Stimulated activated CD4-positive, alpha-beta T cell treated with anti-CD3 and anti-CD28 coated beads, TNF-alpha, amount 100 ng/mL, for 1 hour (primary cell): ENCODE data around the gene VSIG10L2.
"Not testable (repeated sequence)": the region's sequence is repeated elsewhere in the genome, so short reads cannot be mapped to it uniquely, and the experiment has no call there.

Source experiments
- DNase-seq, 3 donors: peaks; one replicate each; pipeline ENCODE4 v3.0.0-alpha.2; 2020; ENCODE audit warnings: low read depth in 3 of 3, low spot score in 1 of 3

The VSIG10L2 gene

DNA sequence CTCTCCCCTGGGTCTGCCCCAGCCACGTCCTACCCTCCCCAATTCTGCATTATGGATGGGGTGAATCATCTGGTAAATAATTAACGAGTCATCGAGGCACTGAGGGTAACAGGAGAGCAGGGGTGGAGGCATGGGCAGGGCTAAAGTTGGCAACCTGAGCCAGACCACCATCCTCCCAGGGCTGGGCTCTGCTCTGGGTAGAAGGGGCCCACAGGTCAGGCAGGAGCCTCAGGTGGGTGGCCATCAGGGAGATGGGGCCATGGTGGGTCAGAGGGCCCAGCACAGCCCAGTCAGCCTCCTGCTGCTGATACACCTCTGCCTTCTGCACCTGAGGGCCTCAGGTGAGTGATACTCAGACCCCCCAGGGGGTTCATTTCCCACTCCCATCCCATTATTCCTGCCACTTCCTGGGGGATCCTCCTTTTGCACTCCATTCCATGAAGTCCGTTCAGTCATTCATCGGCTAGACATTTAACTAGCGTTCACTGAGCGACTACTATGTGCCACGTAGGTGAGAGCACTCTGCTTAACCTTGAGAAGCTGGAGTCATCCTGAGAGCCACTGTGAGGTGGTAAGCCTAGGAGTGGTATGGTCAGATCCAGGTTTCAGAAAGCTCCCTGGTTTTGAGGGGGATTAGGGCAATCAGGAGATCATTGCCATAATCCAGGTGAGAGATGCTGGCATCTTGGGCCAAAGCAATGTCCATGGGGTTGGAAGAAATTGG lies at the start of gene VSIG10L2:
Gene VSIG10L2 (plus strand): TSS at position 248 of the 724 bp plus-strand sequence. CDS start 12 bp downstream, at position 260.
- DNase-seq = no peak

DNA sequence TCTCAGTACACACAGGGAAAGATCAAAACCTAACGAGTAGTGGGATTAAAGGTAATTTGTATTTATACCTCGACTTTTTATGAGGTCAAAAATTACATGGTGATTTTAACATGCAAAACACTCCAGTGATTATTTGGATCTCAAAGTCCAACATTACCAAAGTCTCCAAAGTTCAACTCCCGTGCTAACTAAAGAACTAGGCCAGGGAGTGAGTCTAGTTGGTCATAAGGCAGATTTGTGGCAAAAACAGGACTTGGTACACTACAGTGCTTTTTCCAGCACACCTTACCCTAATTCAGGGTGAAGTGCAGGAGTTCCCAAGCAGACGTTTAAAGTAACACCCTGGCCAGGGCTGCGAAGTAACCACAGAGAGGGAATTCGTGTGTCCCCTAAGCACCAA lies 44.0 kb upstream of the VSIG10L2 start:
- no peak for DNase-seq

DNA sequence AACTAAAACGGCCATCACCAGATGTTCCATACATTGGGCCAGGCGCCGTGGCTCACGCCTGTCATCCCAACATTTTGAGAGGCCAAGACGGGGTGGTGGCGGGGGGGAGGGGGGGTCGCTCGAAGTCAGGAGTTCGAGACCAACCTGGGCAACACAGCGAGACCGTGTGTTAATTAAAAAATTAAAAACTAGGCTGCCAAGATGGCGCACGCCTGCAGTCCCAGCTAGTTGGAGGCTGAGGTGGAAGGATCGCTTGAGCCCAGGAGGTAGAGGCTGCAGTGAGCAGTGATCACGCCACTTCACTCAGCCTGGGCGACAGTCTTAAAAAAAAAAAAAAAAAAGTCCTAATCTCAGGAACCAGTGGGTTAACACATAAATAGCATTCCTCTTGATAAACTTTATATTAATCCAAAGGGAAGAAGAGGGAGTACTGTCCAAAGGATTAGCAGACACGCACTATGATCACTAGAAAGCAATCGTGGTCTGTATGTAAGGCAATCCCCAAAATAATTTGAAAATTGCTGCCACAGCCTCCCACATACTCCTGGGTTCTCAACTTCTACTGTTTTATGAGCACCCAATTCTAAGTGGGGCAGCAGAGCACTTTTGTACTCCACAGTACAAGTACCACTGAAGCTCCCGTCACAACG lies 43.4 kb upstream of the VSIG10L2 start:
- no peak for DNase-seq

DNA sequence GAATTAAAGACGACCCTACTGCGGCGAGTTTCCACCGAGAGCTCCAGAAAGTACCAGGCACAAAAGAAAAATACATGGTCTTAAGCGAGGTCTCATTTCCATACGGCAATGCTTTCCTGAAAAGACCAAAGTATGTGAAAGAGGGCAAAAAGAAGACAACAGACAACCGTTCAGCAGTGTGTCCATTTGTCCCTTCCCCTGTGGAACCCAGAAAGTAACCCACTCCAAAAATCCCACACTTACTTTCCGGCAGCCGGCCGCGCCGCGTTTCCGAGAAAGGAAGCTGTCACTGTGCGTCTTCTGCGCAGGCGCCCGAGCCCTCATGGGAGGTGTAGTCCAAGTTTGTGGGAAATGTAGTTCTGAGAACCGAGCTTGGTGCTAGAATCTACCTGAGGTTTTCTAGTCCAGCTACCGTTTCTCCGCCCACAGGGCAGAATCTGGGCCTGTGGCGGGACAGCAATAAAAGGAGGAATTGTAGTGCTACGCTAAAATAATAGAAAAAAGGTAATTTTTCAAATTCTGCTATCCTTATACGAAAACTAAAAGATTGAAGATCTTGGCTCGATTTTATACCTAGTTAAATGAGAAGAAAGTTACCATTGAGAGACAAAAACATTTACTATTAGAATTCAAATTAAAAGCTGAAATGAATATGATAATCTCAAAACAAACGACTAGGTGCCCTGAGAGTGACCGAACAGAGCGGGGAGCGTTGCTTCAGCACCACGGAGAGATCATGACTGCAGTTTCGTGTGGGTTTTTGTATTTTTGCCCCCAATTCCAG lies 42.7 kb upstream of the VSIG10L2 start, which contains the start of gene PUS3:
Gene PUS3 (minus strand): TSS at position 280 of the 784 bp plus-strand sequence. CDS start 6,922 bp downstream, outside the sequence.
- peak; percentile 66 to 80 (median 71) for DNase-seq

DNA sequence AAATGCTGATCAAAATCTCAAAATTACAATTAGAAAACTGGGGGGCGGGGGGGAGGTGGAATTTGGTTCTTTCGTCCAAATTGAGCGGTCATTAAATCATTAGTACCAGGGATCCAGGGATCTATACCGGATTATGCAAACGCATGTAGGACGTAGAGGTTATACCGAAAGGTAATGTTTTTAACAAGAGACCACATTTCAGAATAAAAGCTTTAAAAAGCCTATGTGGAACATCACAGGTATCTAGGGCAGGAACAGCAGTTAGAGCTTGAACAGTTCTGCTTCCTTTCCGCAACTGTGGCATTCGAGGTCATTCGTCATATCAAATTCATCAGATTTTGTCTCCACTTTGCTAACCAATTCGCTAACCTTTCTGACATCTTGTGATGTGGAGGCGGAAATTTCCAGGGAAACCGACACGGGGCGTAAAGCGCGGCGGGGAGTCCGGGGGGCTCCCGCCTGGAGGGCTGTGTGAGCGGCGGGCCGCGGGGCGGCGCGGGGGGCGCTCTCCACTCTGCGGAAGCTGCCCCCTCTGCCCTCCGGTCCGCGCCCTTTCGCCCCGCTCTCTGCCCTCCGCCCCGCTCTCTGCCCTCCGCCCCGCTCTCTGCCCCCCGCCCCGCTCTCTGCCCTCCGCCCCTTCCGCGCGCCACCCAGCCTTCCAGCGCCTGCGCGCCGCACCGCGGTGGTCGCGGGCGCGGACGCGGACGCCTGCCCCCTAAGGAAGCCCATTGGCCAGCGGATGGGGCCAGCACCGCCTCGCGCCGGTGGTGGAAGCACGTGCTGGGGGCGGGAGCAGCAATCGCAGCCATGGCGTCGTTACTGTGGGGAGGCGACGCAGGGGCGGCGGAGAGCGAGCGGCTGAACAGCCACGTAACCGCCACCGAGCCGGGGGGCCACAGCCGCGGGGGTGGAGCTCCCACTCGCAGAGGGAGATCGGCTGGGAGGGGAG lies 41.9 kb upstream of the VSIG10L2 start, which contains the start of gene DDX25:
Gene DDX25 (plus strand): TSS at position 798 of the 949 bp plus-strand sequence. CDS start 10 bp downstream, at position 808.
- DNase-seq = no peak

DNA sequence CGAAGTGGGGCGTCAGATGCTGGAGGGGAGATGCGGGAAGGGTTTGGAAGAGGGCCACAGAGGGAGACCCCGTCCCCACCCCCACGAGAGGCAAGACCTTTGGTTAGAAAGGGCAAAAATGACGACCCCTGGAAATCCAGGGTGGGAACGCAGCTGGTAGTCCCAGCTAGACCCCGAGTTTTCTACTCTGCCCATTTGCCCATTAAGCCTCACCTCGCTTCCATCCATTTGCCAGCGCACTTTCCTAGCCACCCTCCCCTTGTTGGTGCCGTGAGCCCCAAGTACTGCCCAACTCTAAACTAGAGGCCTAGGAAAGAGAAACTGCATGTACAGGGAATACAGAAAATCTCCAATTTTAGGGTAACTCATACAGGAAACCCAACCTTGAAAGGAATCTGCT lies 41.2 kb upstream of the VSIG10L2 start:
- no peak for DNase-seq

DNA sequence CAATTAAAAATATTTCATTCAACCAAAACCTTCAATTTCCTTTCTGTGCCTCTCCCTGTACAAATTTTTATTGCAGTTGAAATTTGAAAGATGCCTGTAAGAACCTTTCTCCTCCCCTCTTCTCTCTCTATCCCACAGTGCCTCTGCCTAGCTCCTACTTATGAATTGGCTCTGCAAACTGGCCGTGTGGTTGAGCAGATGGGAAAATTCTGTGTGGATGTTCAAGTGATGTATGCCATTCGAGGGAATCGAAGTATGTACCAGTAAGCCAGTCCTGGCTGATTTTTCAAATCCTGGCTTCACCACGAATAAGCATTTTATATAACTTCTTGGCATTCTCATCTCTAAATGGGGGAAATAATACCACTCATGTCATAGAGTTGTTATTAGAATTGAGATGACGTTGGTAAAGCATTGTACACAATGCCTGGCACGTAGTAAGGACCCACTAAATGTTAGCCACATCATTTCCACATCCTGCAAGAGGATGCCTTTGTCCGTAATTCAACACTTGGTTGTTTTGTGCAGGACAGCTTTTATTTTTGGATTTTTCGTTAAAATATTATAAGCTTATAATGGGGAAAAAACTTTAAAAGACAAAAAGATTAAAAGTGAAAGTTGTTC lies 35.5 kb upstream of the VSIG10L2 start:
- no peak for DNase-seq

DNA sequence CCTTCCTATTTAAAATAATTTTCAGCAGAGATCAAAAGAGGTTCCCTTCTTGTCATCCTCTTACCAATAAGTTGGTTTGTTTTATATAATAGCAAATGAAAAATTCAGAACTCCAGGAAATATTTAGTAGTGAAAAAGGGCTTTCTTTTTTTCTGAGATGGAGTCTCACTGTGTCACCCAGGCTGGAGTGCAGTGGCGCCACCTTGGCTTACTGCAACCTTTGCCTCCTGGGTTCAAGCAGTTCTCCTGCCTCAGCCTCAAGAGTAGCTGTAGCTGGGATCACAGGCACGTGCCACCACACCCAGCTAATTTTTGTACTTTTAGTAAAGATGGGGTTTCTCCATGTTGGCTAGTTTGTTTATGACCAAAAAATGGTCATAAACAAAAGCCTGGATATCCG lies 31.2 kb upstream of the VSIG10L2 start:
- DNase-seq = not testable (repeated sequence)

DNA sequence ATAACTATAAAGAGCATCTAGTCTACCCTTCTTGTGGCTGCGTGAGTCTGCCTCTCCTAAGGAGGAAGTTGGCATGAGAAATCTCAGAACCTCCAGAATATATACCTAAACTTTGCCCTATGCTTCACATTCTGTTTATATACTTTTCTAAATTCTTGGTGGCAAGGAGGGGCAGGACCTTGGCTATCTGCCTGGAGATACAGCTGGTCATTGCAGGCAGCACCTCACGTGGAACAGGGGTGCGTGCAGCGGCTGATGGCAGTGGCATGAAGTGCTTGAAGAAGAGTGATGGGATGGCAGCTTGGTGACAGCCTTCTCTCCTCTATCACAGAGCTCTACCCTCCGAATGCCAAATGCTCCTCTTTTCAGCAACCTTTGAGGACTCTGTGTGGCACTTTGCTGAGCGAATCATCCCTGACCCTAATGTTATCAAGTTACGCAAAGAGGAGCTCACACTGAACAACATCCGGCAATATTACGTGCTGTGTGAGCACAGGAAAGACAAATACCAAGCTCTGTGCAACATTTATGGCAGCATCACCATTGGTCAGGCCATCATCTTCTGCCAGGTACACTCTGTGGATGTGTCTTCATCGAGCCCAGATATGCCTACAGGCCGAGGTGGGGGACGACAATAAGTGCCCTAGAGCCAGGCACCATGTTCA lies 29.0 kb upstream of the VSIG10L2 start:
- no peak for DNase-seq

DNA sequence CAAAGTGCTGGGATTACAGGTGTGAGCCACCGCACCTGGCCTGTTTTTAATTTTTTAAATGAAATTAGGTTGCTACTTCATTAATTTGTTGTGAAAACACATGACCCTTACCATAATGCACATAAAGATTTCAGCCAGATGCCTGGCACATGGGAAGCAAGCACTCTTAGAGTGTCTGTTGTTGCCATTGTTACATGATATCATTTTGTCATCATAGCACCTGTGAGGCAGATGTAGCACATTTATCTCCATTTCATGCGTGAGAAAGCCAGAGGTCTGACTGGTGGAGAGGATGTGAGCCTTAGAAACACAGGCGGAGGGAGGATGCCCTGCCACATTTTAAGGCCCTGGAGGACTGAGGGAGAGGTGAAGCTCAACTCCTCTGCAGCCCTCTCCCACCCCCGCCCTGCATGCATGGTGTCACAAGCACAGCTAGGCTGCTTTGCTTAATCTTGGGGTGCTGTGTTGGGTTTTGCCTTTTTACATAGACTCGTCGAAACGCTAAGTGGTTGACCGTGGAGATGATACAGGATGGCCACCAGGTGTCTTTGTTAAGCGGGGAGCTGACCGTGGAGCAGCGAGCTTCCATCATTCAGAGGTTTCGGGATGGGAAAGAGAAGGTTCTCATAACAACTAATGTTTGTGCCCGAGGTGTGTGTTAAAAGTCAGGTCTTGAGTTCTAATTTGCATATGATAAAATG lies 27.6 kb upstream of the VSIG10L2 start:
- no peak for DNase-seq

DNA sequence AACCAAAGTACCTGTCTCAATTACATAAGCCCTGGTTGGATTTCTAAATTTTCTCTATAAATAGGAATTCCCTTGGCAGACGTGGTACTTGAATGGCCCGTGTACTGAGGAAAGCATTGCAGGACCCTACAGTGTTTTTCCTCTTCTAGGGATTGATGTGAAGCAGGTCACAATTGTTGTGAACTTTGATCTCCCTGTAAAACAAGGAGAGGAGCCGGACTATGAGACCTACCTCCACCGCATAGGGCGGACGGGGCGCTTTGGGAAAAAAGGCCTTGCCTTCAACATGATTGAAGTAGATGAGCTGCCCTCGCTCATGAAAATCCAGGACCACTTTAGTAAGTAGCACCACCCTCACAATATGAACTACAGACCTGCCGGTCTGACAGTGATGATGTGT lies 24.8 kb upstream of the VSIG10L2 start:
- no peak for DNase-seq

DNA sequence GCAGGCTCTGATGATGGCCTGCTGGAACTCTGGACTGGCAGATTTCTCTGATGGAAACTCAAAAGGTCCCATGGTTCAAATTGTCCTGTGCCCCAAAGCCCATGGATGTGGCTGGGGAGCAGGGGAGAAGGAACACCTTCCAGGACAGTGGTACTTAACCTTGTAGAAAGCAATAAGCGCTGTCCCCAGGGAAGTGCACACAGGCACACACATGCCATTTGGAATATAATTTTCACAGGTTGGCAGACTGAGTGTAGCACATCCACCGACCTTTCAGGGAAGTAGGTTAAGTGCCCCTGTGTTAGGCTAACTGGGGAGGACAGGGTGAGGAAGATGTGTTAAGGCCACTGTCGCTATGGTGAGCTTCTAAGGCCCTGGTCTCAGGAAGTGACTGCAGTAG lies 23.7 kb upstream of the VSIG10L2 start:
- DNase-seq = no peak

DNA sequence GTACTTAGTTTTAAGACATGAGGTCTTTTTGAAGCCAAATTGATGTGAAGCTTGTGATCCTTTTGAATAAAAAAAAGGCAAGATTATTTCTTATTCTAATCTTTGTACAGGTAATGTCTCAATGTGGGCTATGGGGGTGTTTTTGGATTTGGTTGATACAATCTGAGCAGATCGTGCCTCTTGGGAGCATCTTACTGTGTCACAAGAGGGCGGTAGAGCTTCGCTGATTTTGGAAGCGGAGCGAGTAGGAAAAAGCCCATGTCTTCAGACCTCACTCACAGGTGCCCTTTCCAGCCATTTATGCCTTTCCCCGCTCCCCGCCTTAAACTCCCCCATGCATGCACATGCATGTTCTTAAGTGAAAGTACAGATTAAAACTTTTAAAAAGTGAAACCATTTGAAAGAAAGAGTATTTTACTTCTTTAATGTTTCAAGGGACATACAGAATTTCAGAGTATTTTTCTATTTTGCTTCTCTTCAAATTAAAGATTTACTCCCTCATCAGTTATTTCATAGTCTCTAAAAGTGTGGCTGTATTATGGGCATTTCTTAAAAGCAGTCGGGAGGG lies 22.7 kb upstream of the VSIG10L2 start:
- peak in 2 of 3 donors; percentile 11 to 34 for DNase-seq

DNA sequence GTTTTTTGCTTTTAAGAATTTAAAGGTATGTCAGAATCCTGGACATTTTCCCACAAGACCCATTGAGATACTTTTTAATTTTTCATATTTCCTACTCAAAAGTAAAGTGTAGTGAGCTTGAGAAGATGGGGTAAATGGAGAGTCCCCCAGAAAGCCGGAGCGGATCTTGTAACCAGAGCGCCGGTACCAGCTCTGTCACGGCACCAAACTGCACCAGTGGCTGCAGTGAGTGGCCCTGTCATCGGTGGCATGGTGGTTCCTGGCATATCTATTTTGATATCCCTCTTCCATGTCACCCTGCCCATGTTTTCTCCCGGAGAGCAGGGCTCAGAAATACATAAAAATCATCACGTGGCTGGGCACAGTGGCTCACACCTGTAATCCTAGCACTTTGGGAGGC lies 22.2 kb upstream of the VSIG10L2 start:
- DNase-seq = no peak

DNA sequence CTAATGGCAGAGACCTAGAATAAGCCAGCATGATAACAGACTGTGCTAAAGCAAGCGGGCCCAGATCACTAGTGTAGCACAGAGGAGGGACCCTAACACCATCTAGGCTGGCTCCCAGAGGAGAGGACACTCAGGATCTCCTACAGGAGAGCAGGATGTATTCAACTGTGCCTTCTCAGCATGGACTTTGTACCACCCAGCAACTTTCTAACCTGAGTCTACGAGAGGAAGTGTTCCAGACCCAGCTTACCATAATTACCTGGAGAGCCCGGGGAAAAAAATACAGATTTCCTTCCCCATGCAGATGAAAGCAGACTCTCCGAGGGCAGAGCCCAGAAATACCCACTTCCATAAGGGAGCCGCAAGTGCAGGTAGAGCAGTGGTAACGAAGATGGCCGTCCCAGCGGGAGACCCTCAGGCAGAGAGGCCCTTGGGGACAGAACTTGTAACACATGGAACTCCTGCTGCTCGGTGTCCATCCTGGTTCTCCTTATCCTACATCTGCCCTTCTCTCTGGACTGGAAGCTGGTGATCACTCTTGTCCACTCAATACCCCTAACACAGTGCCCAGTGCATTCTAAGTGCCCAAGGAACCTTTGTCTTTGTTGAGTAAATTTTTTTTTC lies 21.3 kb upstream of the VSIG10L2 start:
- DNase-seq = no peak

DNA sequence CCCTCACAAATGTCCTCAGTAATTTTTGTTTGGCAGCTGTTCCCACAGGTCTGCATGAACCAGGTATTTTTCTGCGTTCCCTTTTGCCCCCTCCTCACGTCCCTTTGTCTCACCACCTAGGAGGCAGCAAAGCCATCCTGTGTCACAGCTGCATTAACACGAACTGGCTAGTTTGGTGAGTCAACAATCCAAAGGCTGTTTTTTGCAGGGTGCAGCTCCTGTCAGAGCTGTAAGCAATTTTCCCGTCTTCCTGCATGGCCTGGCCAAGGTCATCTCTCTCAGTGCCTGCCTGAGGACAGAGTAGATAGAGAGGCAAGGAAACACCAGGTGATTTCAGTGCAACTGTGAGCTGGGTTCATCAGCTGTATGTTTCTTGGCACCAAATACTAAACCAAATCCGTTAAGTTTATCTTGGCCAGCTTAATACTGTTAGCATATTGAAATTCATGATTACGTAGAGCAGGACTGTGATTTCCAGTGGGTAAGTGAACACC lies 20.6 kb upstream of the VSIG10L2 start:
- no peak for DNase-seq

DNA sequence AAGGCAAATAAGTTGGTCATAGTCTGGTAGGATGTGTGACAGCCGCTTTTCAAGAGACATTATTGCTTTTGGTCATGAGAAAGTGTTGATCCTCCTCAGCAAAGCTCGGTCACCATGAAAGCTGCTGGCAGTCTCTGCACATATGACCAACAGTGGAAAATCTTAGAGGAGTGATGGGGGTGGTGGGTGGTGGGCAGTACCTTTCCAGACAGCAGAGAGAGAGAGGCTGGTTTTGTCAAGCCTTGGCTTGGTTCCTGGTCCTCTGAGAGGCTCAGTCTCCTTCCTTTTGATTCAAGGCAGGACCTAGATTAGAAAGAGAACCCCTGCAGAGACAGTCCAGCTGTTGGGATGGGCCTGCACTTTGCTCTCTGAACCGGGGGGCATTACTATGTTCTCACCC lies 20.0 kb upstream of the VSIG10L2 start:
- DNase-seq = no peak

DNA sequence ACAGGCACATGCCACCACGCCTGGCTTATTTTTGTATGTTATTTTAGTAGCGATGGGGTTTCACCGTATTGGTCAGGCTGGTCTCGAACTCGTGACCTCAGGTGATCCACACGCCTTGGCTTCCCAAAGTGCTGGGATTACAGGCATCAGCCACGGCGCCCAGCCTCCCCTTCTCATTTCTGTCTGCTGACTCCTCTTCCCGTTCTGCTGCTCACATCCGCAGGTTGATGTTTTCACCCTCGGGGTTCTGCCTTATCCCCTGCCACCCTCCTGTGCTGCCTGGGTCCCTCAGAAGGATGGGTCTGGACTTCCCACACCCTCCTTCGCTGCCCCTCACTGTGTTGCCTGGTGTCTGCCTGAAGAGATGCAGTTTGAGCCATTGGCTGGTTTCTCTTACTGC lies 19.2 kb upstream of the VSIG10L2 start:
- no peak for DNase-seq
